ENCODE results near the gene GPSM3. TPM values are rescaled to one million over a fixed set of nuclear protein-coding genes. Genes with fewer than 3 reads are reported as not detected.
A peak's percentile ranks its signal among the peaks of the same experiment; 100 is the strongest.
"Not testable (repeated sequence)": the region's sequence is repeated elsewhere in the genome, so short reads cannot be mapped to it uniquely, and the experiment has no call there.

GPSM3 gene
- 10 to 100 TPM in 1 of 2 donors, 1 to 10 TPM in 1; 5.6 to 11.1 TPM for total RNA-seq
- long read RNA-seq, partial matches to known transcripts: 0 of 1 reads
- long read RNA-seq, other reads (novel, unspliced or antisense): 1 of 1 reads

GRCh38 chr6:32192608-32193039 lies at the start of gene GPSM3:
Gene GPSM3, minus strand, starts transcription at chr6:32192643. Its CDS starts 130 bp downstream, at chr6:32192513.
- DNase-seq (peak; percentile 75 to 82), ATAC-seq (no peak)
- intact Hi-C loops (cut with DNase I, micrococcal nuclease): loop anchor here in 1 of 2 donors (10.0 kb wide), 1 partner anchor 78 kb away; no protein-coding TSS in a partner anchor

DNA sequence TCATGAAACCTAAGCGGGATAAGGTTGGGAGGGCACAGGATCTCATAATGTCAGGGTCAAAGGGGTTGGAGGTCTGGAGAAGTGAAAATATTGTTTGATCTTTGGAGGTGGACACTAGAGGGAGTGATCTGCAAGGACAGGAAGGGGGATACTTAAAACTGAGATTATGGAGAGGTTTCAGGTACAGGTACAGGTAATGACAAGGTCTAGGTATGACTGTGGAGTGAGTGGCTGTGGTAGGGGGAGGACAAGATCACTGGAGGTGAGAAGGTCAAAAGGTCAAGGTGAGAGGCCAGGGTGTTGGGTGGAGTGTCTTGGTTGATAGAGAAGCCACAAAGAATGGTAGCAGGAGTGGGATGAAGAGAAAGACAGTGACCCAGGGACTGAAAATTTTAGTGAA lies 48.2 kb upstream of the GPSM3 start:
- ATAC-seq (no peak), DNase-seq (no peak)
- intact Hi-C loops (cut with DNase I, micrococcal nuclease): loop anchor here in 1 of 2 donors (5.0 kb wide), 1 partner anchor 123 kb away; no protein-coding TSS in a partner anchor

DNA sequence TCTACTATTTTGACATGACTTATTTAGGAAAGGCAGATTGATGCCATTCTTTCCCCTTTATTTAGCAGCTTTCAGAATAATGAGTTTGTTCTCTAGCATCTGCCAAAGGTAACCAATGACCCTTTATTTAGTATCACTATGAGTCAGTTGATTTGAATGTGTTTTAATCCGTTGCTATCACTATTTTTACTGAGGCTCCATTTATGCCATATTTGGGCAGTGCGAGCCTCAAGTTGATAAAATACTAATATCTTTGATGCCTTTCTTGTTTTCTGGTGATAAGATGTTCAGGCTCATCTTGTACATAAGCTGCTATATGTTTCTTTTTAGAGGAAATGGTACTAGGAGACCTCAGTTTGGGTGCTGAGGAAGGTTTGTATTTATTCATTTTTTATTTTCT lies 47.0 kb upstream of the GPSM3 start:
- DNase-seq (no peak), ATAC-seq (no peak)
- intact Hi-C loops (cut with DNase I, micrococcal nuclease): no loop called here

- ATAC-seq (no peak), DNase-seq (no peak)
- intact Hi-C loops (cut with DNase I, micrococcal nuclease): no loop called here
Measured at GRCh38 chr6:32234934-32235333, 42.5 kb upstream of the GPSM3 start.

GRCh38 chr6:32226434-32226833 lies 34.0 kb upstream of the GPSM3 start:
- ATAC-seq (no peak), DNase-seq (no peak)
- intact Hi-C loops (cut with DNase I, micrococcal nuclease): no loop called here

DNA sequence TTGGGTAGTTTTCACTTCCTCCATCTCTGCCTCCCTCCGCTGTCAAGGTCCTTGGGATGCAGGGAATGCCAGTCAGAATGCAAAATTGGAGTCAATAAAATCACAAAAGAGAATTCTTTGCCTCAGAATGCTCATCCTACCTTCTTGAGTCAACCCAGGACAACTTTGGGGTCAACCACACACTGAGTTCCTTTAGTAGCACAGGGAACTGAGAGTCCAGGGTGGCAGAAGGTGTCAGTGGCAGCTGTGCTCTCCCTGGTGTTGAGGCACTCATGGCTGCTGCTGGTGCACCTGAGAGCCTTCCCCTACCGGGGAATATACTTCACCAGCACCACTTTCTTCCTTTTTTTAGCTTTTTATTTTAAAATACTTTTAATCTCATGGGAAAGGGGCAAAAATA lies 32.3 kb upstream of the GPSM3 start:
- ATAC-seq (no peak), DNase-seq (no peak)
- intact Hi-C loops (cut with DNase I, micrococcal nuclease): no loop called here

GRCh38 chr6:32223258-32224235 lies 31.1 kb upstream of the GPSM3 start, which contains the start of gene NOTCH4:
Gene NOTCH4, minus strand, starts transcription at chr6:32224067. Its CDS starts 139 bp downstream, at chr6:32223928.
- ATAC-seq: no peak
- intact Hi-C loops (cut with DNase I, micrococcal nuclease): no loop called here

DNA sequence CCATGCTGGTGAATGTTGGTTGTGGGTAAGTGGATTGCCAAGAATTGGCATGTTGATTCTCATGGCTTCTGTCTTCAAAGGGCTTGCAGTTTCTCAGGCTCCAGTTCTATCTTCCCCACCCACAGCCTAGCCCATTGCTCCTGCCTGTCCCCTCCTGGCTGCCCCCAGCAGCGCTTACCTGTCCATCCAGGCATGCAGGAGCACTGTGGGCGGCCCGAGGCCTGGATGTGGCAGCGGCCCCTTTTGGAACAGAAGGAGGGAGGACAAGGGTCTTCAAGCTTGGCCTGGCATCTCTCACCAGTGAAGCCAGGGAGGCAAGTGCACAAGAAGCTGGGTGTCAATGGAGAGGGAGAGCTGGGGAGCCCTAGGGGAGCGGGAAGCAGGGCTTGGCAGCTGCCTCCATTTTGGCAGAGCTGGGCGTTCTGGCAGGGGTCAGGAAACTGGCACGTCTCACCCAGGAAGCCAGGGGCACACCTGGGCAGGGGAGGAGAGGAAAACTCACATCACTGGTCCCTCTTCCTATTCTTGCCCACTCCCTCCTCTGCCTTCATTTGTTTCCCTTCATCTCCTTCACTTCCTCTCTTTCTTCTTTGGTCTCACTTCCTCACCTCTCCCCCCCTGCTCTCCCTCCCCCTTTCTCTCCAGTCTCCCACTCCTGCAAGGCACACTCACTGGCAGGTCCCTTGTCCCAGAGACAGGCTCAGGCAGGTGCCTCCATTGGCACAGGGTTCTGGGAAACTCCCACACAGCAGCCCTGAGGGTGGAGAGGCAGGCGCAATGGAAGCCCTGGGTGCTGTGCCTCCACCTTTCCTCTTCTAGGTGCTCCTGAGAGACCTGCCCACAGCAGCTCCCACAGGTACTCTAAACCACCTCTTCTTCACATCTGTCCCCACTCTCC lies 30.1 kb upstream of the GPSM3 start:
- intact Hi-C loops (cut with DNase I, micrococcal nuclease): no loop called here
- no peak for ATAC-seq
- no peak for DNase-seq

More at GRCh38 chr6:32223258-32224235, 31.1 kb upstream of the GPSM3 start, which contains the start of gene NOTCH4:
- DNase-seq: no peak

- no peak for ATAC-seq
- no peak for DNase-seq
- intact Hi-C loops (cut with DNase I, micrococcal nuclease): no loop called here
Measured at GRCh38 chr6:32220021-32220420, 27.6 kb upstream of the GPSM3 start.

DNA sequence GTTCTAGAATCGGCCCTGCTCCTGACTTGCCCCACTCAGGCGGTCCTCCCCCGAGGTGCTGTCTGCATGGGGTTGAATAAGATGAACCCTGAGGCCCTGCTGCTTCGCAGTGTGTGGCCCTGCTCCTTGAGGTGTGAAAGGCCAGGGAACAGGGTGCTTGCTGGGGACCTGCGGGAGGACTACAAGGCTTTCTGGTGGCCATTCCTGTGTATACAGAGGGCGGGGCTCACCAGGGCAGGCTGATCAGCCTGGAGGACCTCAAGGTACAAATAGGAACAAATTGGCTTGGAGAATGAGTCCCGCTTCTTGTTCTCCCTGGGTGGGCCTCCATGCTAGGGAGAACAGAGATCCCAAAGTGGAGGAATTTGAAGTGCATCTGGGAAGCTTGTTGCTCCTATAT lies 25.7 kb upstream of the GPSM3 start:
- intact Hi-C loops (cut with DNase I, micrococcal nuclease): no loop called here
- DNase-seq: no peak
- ATAC-seq: no peak

DNA sequence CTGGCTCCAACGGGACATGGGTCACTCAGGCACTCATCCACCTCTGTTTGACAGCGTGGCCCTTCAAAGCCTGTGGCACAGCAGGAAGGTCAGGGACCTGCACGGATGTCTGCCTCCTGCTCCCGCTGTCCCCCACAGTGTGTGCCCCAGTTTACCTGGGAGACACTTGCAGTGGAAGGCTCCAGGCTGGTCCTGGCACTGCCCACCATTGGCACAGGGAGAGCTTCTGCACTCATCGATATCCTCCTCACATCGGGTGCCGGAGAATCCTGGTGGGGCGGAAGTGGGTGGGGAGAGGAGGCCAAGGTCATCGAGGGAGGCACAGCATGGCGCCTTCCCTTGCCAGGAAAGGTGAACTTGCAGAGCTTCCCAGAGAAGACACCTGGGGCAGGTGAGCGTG lies 24.6 kb upstream of the GPSM3 start:
- ATAC-seq: no peak
- intact Hi-C loops (cut with DNase I, micrococcal nuclease): no loop called here
- DNase-seq: no peak

- no peak for ATAC-seq
- intact Hi-C loops (cut with DNase I, micrococcal nuclease): no loop called here
- no peak for DNase-seq
Measured at GRCh38 chr6:32216285-32216684, 23.8 kb upstream of the GPSM3 start.

GRCh38 chr6:32215617-32216016 lies 23.2 kb upstream of the GPSM3 start:
- no peak for DNase-seq
- intact Hi-C loops (cut with DNase I, micrococcal nuclease): no loop called here
- no peak for ATAC-seq

DNA sequence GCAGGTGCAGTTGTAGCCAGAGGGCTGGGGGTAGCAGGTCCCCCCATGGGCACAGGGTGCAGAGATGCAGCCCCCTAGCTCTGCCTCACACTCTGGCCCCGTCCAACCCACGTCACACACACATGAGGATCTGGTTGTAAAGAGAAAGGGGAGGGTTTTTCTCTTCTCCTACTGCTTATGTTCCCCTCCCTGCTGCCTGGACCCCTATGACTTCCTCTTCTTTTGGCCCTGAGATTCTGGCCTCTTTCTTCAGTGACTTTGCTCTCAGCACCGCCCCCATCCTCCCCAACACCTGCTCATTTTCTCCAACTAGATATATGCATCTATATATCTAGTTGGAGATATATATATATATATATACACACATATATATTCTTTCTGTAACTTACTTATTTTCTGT lies 21.7 kb upstream of the GPSM3 start:
- intact Hi-C loops (cut with DNase I, micrococcal nuclease): no loop called here
- ATAC-seq (no peak), DNase-seq (no peak)

- no peak for ATAC-seq
- no peak for DNase-seq
- intact Hi-C loops (cut with DNase I, micrococcal nuclease): no loop called here
Measured at GRCh38 chr6:32213649-32214048, 21.2 kb upstream of the GPSM3 start.

- intact Hi-C loops (cut with DNase I, micrococcal nuclease): no loop called here
- ATAC-seq: no peak
- DNase-seq: no peak
Measured at GRCh38 chr6:32212076-32212760, 19.8 kb upstream of the GPSM3 start.

DNA sequence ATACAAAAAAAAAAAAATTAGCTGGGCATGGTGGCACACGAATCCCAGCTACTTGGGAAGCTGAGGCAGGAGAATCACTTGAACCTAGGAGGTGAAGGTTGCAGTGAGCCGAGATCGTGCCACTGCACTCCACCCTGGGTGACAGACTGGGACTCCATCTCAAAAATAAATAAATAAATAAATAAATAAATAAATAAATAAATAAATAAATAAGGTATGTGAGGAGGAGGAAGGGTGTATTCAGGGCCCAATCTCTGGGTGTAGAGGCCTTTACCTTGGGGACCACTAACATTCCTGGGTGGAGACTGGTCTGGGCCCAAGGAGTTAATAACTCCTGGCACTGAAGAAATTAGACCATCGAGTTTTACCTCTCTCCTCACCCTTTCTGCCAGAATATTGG lies 19.0 kb upstream of the GPSM3 start:
- DNase-seq; intact Hi-C loops (cut with DNase I, micrococcal nuclease); ATAC-seq: not testable (repeated sequence)

DNA sequence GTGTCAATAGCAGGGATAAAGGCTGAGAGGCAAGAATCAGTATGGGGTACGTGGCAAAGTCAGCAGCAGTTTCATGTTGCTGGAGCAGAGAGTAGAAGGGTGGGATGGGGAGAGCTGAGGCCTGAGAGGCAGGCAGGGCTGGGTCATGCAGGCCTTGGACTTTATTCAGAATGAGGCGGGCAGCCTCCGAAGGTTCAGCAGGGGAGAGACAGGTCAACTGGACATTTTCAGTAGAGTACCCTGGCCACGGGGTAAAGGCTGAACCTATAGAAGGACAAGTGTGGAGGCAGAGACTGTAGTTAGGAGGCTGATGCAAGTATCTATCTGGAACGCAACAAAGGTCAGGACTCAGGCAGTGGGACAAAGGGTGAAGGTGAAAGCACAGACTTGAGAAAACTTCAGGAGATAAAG lies 17.8 kb upstream of the GPSM3 start:
- no peak for ATAC-seq
- intact Hi-C loops (cut with DNase I, micrococcal nuclease): no loop called here
- DNase-seq: no peak

- ATAC-seq (no peak), DNase-seq (no peak)
- intact Hi-C loops (cut with DNase I, micrococcal nuclease): no loop called here
Measured at GRCh38 chr6:32208996-32209395, 16.6 kb upstream of the GPSM3 start.

All from left colon (tissue), 2 donors.